GM23248 (cell line): Measurements from ENCODE around the gene SLC6A5.

Experiments used
- EZH2 ChIP-seq: fragments of 200-600 bp; sonication (generic); IDR thresholded peaks from 2 replicates; pipeline ENCODE4 v1.6.1; 2018; ENCODE audit warnings: antibody characterized with exemption, mild to moderate bottlenecking; ENCODE audit not compliant: insufficient read depth, poor library complexity, severe bottlenecking
- EZH2phosphoT487 ChIP-seq: fragments of 200-600 bp; sonication (generic); IDR thresholded peaks from 2 replicates; pipeline ENCODE4 v1.6.1; 2018; ENCODE audit warnings: antibody characterized with exemption, moderate library complexity, mild to moderate bottlenecking, low read depth; ENCODE audit not compliant: insufficient read depth

DNA sequence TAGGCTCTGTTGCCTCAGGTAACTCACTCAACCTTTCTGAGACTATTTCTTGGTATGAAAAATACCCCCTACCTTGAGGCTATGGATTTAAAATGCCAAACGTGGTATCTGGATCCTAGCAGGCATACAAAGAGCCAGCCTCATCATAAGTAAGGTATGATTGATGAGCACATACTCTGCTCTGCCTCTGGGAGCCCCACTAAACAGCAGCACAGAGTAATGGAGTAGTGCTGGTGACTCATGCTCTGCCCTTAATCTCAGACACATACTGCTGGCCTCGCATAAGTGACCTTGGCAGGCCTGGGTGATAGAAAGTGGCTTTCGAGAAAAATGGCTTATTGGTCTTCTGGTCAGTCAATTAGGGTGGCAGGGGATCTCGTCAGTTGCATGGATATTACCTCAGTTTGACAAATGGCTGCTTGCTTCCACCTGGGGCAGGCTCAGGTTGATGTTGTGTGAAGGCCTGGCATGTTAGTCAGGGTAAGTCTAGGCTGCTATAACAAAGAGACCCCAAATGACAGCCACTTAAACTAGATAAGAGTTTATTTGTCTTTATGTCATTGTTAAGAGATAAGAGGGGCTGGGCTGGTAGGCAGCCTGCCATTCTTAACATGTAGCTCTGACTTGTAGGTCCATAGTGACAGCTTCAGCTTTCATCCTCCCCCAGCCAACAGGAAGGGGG is 15.2 kb upstream of the SLC6A5 start:
- no peak for TF ChIP-seq EZH2
- no peak for TF ChIP-seq EZH2phosphoT487
